Panc1 (cell line): Measurements from ENCODE around the gene ZCCHC7. TPM values are rescaled to one million over a fixed set of nuclear protein-coding genes. Genes with fewer than 3 reads are reported as not detected.

ENCODE experiments used
- ATAC-seq: fragments of 200-7000 bp; cut with Tn5 transposase; 2 replicates; pipeline ENCODE4 v1.9.1; 2020; ENCODE audit warnings: mild to moderate bottlenecking, moderate library complexity
- BruUV-seq: library from RNA; stranded (reverse); fragments of 400-500 nt; replicated peaks from 2 replicates; lab custom pipeline; 2021; lab: Mats Ljungman, UMichigan
- CTCF ChIA-PET: fragments of 300-600 bp; sonication (Branson Sonifier 250); formaldehyde crosslinking; loops from one replicate; lab custom pipeline; 2022; ENCODE audit warnings: antibody characterized with exemption; lab: Charles Lee
- POLR2A ChIA-PET: fragments of 300-600 bp; sonication (Branson Sonifier 250); formaldehyde crosslinking; loops from one replicate; lab custom pipeline; 2022; ENCODE audit warnings: antibody characterized with exemption; lab: Charles Lee
- DNase-seq: peaks from one replicate; pipeline ENCODE4 v3.0.0-alpha.2; 2010; ENCODE audit warnings: low read depth, low spot score
- H3K27ac ChIP-seq: 2 replicates; pipeline ENCODE4 v1.5.1; 2011; ENCODE audit warnings: mild to moderate bottlenecking, low read length, inconsistent platforms
- H3K27me3 ChIP-seq: fragments of 200-500 bp; sonication (Bioruptor generic); 2 replicates; pipeline ENCODE4 v1.6.0; 2014; ENCODE audit warnings: low read length, inconsistent platforms; ENCODE audit not compliant: control insufficient read depth, insufficient read depth
- H3K36me3 ChIP-seq: fragments of 200-500 bp; sonication (Bioruptor generic); 2 replicates; pipeline ENCODE4 v1.5.1; 2014; ENCODE audit warnings: inconsistent platforms, mild to moderate bottlenecking, low read length, moderate library complexity; ENCODE audit not compliant: control insufficient read depth, insufficient read depth
- H3K4me1 ChIP-seq: 2 replicates; pipeline ENCODE4 v1.5.1; 2011; ENCODE audit warnings: inconsistent platforms, mild to moderate bottlenecking, low read length, moderate library complexity; ENCODE audit not compliant: control insufficient read depth, insufficient read depth
- H3K4me3 ChIP-seq, 2 experiments: 2 replicates each; pipeline ENCODE4 v1.5.1; 2011 to 2012; ENCODE audit warnings: low read depth in 2 of 2, low read length in 2 of 2, mild to moderate bottlenecking in 2 of 2, inconsistent platforms in 1 of 2, moderate library complexity in 1 of 2
- H3K9me3 ChIP-seq: fragments of 200-500 bp; sonication (Bioruptor generic); 2 replicates; pipeline ENCODE4 v1.5.1; 2014; ENCODE audit warnings: low read depth, mild to moderate bottlenecking, inconsistent platforms, low read length, moderate library complexity; ENCODE audit not compliant: control insufficient read depth, insufficient read depth
- POLR2AphosphoS5 ChIP-seq: IDR thresholded peaks from 2 replicates; pipeline ENCODE4 v1.6.1; 2012; ENCODE audit warnings: mild to moderate bottlenecking, low read depth, low read length, moderate library complexity
- SIN3A ChIP-seq: IDR thresholded peaks from 2 replicates; pipeline ENCODE4 v1.6.1; 2012; ENCODE audit warnings: low read depth, mild to moderate bottlenecking, low read length, moderate library complexity, borderline replicate concordance; ENCODE audit not compliant: insufficient read depth
- TCF7L2 ChIP-seq: IDR thresholded peaks from 2 replicates; pipeline ENCODE4 v1.6.1; 2011; ENCODE audit warnings: mild to moderate bottlenecking, low read depth, low read length, inconsistent platforms
- in situ Hi-C: cut with HindIII; loops from 2 replicates; pipeline ENCODE4 v1.10.0; 2016; ENCODE audit warnings: low sequenced_read_pairs, low pct_unique_long_range_greater_than_20kb
- intact Hi-C: fragments of 100-400 bp; cut with micrococcal nuclease; formaldehyde crosslinking; loops from one replicate; pipeline ENCODE4 v1.10.0; 2022; ENCODE audit not compliant: unreplicated experiment
- total RNA-seq: library from RNA; stranded (reverse); gene quantifications from one replicate; pipeline ENCODE4 v1.2.1, GENCODE V29; 2021; ENCODE audit not compliant: unreplicated experiment
- TF ChIP-seq, protein P1 (sequence below), 2 experiments: IDR thresholded peaks; 2 replicates each; pipeline ENCODE4 v1.6.1; 2011 to 2012; ENCODE audit warnings: low read depth in 2 of 2, control low read depth in 1 of 2, low read length in 1 of 2, mild to moderate bottlenecking in 1 of 2, moderate library complexity in 1 of 2; ENCODE audit not compliant: insufficient read depth in 1 of 2
- TF ChIP-seq, protein P2 (sequence below): fragments of 450-650 bp; IDR thresholded peaks from 2 replicates; pipeline ENCODE4 v1.5.1; 2017; ENCODE audit warnings: mild to moderate bottlenecking

The ZCCHC7 gene
- total RNA-seq, 1 experiment from 2014 or later = 43.7 TPM

DNA sequence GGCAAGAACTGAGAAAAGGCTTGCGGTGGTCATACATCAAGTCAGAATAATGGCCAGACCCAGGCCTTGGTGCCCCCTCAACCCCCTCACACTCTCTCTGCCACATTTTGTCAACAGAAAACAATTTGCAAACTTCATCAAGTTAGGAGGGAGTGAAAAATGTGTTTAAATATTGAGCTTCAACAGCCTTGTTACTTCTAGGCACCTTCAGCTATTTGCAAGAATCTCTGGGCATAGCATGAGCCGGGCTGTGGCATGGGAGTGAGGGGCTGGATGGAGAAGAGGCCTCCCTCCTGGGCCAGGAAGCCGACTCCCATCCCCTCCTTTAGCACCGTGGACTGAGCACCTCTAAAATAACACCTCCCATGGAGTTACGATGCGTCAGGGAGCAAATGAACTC is 249.9 kb downstream of the ZCCHC7 start:
- ATAC-seq = no peak
- Histone ChIP-seq H3K9me3 (no peaks in the 10 kb centered on the region), H3K4me3 (no peak overlapping the region), H3K27me3 (no peaks in the 10 kb centered on the region), H3K4me1 (no peaks in the 10 kb centered on the region), H3K27ac (no peak overlapping the region), H3K36me3 (no peaks in the 10 kb centered on the region)
- TF ChIP-seq, protein P1, sequence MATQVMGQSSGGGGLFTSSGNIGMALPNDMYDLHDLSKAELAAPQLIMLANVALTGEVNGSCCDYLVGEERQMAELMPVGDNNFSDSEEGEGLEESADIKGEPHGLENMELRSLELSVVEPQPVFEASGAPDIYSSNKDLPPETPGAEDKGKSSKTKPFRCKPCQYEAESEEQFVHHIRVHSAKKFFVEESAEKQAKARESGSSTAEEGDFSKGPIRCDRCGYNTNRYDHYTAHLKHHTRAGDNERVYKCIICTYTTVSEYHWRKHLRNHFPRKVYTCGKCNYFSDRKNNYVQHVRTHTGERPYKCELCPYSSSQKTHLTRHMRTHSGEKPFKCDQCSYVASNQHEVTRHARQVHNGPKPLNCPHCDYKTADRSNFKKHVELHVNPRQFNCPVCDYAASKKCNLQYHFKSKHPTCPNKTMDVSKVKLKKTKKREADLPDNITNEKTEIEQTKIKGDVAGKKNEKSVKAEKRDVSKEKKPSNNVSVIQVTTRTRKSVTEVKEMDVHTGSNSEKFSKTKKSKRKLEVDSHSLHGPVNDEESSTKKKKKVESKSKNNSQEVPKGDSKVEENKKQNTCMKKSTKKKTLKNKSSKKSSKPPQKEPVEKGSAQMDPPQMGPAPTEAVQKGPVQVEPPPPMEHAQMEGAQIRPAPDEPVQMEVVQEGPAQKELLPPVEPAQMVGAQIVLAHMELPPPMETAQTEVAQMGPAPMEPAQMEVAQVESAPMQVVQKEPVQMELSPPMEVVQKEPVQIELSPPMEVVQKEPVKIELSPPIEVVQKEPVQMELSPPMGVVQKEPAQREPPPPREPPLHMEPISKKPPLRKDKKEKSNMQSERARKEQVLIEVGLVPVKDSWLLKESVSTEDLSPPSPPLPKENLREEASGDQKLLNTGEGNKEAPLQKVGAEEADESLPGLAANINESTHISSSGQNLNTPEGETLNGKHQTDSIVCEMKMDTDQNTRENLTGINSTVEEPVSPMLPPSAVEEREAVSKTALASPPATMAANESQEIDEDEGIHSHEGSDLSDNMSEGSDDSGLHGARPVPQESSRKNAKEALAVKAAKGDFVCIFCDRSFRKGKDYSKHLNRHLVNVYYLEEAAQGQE (IDR thresholded peaks at IDR 0.05; ENCODE audit: insufficient read depth in 1 of 2, low read depth in 2 of 2, low read length in 1 of 2) = no peak
- TF ChIP-seq SIN3A (no peak), TCF7L2 (no peak), POLR2AphosphoS5 (no peak)
- TF ChIP-seq, protein P2, sequence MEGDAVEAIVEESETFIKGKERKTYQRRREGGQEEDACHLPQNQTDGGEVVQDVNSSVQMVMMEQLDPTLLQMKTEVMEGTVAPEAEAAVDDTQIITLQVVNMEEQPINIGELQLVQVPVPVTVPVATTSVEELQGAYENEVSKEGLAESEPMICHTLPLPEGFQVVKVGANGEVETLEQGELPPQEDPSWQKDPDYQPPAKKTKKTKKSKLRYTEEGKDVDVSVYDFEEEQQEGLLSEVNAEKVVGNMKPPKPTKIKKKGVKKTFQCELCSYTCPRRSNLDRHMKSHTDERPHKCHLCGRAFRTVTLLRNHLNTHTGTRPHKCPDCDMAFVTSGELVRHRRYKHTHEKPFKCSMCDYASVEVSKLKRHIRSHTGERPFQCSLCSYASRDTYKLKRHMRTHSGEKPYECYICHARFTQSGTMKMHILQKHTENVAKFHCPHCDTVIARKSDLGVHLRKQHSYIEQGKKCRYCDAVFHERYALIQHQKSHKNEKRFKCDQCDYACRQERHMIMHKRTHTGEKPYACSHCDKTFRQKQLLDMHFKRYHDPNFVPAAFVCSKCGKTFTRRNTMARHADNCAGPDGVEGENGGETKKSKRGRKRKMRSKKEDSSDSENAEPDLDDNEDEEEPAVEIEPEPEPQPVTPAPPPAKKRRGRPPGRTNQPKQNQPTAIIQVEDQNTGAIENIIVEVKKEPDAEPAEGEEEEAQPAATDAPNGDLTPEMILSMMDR = no peak
- in situ Hi-C loops = no loop called here
- intact Hi-C loops = no loop called here
- BruUV-seq = no TSS peak
- CTCF ChIA-PET = no interaction called here
- DNase-seq = no peak
- POLR2A ChIA-PET = interaction anchor here (0.6 kb wide), 1 partner anchor 18 kb away, joined by 3 read pairs; no protein-coding TSS in a partner anchor

GRCh38 chr9:37370968-37371563 is 250.7 kb downstream of the ZCCHC7 start:
- Histone ChIP-seq H3K27ac (no peak overlapping the region), H3K36me3 (no peaks in the 10 kb centered on the region), H3K9me3 (no peaks in the 10 kb centered on the region), H3K4me1 (no peaks in the 10 kb centered on the region), H3K4me3 (no peak overlapping the region), H3K27me3 (0 out of 2 replicates have a peak, but pooled peaks cover 1% of the 10 kb centered on the region)
- no TSS peak for BruUV-seq
- intact Hi-C loops = no loop called here
- in situ Hi-C loops = no loop called here
- DNase-seq (no peak), ATAC-seq (0 out of 2 replicates have a peak, but pooled peaks have one; percentile 14)
- ChIA-PET CTCF (no interaction called here), POLR2A (no interaction called here)
- TF ChIP-seq, protein P2 = no peak
- TF ChIP-seq SIN3A = no peak
- no peak for TF ChIP-seq POLR2AphosphoS5
